HG03159 (cell line): Measurements from ENCODE around the gene KRT79.

Source experiments
- ATAC-seq: cut with Tn5 transposase; IDR thresholded peaks from one replicate; pipeline ENCODE4 v1.9.1; 2021; ENCODE audit warnings: mild to moderate bottlenecking, moderate library complexity; ENCODE audit not compliant: unreplicated experiment

Gene KRT79

GRCh38 chr12:52792185-52793029 lies 41.7 kb downstream of the KRT79 start:
- no peak for ATAC-seq

DNA sequence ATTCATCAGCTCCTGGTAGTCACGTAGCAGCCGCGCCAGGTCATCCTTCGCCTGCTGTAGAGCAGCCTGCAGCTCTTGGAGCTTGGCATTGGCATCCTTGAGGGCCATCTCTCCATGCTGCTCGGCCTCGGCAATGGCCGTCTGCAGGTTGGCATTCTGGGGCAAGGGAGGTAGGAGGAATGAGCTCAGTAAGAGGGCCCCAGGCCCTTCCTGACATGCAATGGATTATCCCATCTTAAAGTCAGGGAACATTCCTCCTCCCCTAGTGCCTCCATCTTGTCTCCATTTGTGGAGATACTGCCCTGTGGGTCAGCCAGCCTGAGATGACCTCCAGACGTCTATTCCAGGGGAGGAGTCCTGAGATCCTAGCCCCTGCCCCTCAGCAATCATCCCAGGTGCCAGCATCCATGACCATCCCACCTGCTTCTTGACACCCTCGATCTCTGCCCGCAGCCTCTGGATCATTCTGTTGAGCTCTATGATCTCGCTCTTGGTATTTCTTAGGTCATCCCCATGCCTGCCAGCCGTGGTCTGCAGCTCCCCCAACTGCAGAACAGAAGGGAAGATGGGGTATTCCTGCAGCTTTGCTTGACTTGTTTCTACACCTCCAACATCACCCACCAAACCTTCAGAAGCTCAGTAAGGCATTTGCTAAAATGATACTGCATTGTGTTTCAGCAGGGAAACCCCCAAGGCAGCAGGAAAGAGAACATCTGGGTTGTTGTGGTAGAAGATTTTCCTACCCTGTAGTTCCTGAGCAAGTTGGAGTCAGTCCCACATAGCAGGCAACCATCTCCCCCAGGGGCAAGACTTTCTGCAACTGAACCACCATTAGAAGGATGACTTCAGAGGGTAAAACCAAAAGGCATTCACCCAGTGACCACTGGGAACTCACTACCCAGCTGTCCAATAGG lies 42.6 kb downstream of the KRT79 start:
- ATAC-seq = no peak

DNA sequence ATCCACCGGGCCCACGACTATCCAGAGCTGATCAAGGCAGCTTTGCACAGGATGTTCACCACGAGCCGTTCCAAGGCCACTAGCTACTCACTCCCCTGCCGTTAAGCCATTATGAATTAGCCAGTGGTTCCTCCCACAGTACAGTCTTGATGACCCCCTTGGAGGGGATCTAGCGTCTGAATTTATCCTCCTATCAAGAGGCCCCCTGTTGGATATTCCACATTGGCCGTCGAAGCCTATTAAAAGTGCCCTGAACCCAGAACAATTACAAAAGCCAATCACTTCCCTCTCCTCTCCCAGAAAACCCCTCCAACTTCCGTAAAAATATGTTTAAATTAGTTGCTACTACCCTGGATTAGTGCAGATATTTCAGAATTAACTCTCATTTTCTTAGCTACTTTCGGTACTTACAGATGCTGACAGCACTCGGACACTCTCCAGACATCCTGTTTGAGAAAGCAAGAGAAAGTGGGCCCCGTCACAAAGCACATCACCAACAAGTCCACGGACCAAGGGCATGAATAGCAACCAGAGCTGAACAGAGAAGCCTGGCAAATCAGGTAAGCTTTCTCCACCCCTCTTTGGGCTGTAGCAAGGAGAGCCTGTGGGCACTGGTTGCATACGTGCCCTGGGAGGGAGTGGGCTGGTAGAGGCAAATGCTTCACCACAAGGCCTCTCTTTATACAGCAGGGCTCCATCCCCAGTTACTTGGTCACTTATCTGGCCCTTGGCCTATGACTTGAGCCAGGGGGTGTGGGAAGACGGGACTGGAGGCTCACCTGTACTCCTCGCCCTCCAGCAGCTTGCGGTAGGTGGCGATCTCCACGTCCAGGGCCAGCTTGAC lies 43.5 kb downstream of the KRT79 start:
- ATAC-seq = no peak

GRCh38 chr12:52789637-52790426 lies 44.3 kb downstream of the KRT79 start:
- ATAC-seq = no peak

DNA sequence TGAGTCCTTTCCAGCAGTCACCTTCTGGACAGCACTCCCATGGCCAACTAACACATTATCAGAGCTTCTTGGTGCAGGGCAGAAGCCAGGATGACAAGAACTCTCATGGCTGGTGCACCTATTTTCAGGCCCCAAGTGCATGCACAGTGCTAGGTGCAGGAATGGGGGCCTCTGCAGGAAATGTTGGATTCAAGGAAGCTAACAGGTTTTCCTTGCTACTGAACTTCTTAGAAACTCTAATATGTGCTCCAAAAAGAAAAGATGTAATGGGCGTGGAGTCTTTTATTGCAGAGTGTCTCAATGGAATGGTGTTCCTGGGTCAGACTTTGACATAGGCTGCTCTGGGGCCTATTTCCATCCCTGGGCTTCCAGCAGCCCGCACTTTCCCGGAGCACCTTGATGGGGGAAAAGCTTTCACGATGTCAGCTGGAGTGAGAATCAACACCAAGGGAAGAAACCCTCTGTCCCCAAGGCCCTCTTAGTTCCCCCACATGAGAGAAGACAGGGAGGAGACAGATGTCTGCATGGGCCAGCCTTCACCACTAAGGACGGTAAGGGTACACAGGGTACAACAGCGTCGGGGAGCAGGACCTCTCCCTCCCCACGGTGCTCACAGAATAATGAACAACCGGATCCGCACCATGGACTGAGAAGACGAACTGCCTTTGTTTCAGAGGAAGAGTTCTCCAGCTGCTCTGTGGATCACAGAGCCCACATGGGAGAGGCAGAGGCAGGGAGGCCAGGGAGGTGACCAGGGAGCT lies 45.1 kb downstream of the KRT79 start:
- ATAC-seq = no peak

DNA sequence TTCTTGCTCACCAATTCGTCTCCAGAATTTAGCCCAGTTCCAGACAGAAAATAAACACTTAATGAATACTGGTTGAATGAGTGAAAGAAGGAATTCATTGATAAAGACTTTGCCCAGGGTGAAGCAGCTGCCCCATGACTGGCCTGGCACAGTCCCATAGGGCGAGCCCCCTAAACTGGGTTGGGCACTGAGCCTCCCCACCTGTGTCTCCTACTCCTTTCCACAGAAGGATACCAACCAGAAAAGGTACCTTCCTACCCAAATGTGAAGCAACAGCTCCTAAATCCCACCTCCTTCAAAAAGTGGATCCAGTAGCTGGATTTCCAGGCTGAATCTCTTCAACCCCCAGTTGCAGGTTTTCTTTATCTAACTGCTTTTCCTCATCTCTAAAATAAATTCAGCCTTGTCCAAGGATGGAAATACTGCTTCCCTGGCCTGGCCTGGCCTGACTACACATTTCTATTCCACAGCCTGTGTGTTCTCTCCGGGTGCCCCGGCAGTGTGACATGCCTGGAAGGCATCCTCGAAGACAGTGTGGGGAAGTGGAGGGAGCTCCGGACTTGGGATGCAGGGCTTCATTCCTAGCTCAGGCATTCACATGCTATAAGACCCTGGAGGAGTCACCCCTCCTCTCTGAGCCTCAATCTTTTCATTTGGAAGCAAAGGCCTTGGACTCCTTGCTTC lies 45.8 kb downstream of the KRT79 start:
- no peak for ATAC-seq

- no peak for ATAC-seq
These were observed 46.6 kb downstream of the KRT79 start for GRCh38 chr12:52787324-52788191.

- ATAC-seq = no peak
These were observed 49.2 kb downstream of the KRT79 start for GRCh38 chr12:52784909-52785308.

DNA sequence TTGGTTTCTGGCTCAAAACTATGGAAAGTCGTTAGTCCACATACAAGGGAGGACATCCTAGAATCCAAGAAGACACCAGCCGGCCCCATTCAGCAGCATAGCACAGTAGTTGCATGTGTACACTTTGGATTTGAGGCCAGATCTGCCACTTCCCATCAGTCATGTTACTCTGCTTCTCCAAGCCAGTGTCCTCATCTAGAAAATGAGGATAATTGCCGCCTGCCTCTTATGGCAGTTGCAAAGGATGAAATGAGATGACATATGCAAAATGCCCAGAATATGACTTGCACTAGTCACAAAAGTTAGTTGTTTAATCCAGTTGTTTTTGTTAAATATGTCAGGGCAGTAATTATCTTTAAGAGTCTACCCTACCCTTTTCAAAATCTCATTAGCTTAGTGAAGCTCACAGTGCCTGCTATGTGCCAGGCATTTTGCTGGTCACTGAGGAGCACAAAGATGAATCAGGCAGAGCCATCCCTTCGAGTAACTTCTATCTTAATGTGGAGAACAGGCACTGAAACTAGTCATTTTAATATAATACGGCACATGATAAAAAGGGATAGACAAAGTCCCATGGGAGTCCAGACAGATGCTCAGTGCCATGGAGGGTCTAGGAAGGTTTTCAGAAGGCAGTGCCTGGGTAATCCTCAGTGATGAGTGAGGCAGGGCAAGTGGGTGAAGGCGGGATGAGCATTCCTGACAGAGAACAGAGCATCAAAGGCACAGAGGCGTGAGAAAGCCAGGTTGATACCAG lies 50.4 kb downstream of the KRT79 start:
- no peak for ATAC-seq

- no peak for ATAC-seq
These were observed 51.6 kb downstream of the KRT79 start for GRCh38 chr12:52782502-52782901.

- no peak for ATAC-seq
These were observed 52.6 kb downstream of the KRT79 start for GRCh38 chr12:52781399-52782082.

- ATAC-seq = no peak
These were observed 54.2 kb downstream of the KRT79 start for GRCh38 chr12:52779914-52780313.

DNA sequence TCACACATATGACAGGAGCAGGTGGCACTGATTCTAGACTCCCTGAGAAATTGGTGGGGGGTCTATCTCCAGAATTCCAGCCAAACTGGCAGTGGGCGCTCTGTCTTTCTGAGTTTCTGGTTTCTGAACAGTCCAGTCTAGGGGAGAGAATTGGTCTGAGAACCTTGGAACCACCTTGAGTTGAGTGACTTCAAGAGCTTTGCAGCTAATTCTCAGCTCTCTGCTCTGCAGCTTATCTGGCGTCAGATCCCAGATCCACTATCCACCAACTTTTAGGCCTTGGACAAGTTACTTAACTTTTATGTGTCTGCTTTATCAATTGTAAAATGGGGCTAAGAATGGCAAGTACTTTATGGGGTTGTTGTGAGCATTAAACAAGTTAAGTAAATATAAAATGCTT lies 55.3 kb downstream of the KRT79 start:
- no peak for ATAC-seq

DNA sequence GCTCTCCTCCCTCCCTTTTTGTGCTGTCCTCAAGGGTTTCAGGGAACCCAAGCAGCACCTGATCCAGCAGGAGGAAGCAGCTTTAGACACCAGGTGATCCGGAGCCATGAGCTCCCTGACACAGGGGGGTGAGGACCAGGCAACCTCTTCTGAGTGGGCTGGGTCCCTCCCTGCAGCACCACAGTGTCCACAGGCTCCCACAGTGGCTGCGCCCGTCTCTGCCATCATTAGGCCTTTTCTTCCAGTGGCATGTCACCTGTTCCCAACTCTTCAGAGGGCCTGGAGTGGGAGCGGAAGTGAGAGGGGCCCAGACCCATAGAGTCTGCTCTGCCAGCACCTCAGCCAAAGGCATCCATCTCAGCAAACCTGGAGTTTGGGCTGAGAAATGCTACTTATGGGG lies 56.5 kb downstream of the KRT79 start:
- no peak for ATAC-seq

GRCh38 chr12:52776913-52777395 lies 57.2 kb downstream of the KRT79 start, which contains the start of gene KRT76:
Gene KRT76 (minus strand): TSS chr12:52777345. CDS start chr12:52777291, 54 bp downstream.
- no peak for ATAC-seq

DNA sequence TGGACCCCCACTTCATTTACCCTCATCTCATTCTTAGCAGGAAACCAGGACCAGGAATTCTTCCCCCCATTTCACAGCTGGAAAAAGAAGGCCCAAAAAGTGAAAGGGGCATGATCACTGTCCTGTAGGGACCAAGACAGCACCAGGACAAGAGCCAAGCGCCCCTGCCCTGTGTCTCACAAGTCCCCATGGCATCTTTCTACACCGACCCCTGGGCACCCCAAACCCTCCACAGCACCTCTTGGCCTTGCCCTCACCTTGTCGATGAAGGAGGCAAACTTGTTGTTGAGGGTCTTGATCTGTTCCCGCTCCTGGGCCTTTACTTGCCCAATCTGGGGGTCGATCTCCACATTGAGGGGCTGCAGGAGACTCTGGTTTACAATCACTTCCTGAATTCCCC lies 57.7 kb downstream of the KRT79 start:
- no peak for ATAC-seq
